ENCODE data around the gene SDC4.

DNA sequence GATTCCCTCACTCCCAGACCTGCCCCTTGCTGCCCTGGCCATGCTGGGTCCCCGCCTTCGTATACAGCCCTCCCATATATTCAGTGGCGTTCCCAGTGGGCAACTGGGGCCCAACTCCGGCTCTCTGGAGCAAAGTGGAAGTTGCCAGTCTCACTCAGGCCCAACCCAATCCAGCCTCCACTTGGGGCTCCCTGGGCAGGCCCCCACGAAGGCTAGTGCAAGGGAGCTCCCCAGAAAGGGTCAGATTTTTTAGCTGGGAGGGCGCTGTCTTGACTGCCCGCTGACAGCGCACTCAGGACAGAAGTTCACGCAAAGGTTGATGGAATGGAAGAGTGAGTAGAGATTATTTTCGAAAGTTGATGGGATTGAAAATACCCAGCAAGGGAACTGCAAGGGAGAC, 24.0 kb upstream of the SDC4 start:
- TF ChIP-seq REST (IDR thresholded peaks at IDR 0.05; ENCODE audit: unreplicated experiment) (no peak), CTCF (conservative IDR thresholded peaks at IDR 0.05; ENCODE audit: low read depth in 2 of 2) (no peak), POLR2AphosphoS5 (IDR thresholded peaks at IDR 0.05; ENCODE audit: low read depth) (no peak), EZH2phosphoT487 (IDR thresholded peaks at IDR 0.05; ENCODE audit: unreplicated experiment) (no peak), CREB1 (CRISPR knock-in tag; IDR thresholded peaks at IDR 0.05; ENCODE audit: low read depth) (no peak), EZH2 (IDR thresholded peaks at IDR 0.05; ENCODE audit: low read depth, unreplicated experiment) (no peak), JUNB (IDR thresholded peaks at IDR 0.05; ENCODE audit: unreplicated experiment) (no peak)
